ENCODE data around the gene ATG7.

ATG7 gene

GRCh38 chr3:11307830-11308432, 35.7 kb downstream of the ATG7 start:
- no peak overlapping the region for H3K4me3 ChIP-seq (ENCODE audit: low read length)
- H3K27ac ChIP-seq (ENCODE audit: low read depth, low read length): no peak overlapping the region
- no peaks in the 10 kb centered on the region for H3K27me3 ChIP-seq (ENCODE audit: control insufficient read depth, insufficient read depth, low read length)
- H3K4me1 ChIP-seq (ENCODE audit: control insufficient read depth, insufficient read depth, low read length): no peaks in the 10 kb centered on the region
- H3K9ac ChIP-seq (ENCODE audit: low read length): no peak overlapping the region
- H3K36me3 ChIP-seq (ENCODE audit: control insufficient read depth, insufficient read depth, low read length): peaks cover 36% of the 10 kb centered on the region

DNA sequence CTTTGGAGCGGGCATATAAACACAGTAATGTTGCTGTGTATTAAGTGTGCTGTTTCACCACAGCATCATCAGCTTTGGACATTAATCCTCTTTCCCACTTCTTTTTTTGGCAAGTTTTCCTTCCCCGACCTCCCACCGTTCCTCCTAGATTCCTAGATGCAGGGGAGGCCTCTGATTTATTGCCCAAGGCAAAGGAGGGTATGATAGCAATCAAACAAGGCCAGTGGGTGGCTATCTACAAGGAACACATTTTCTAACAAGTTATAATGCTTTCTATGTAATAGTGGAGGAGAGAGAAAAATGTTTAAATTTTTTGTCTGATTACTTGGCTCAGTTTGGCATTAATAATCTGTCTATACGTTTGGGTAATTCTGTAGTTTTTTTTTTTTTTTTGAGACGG, 38.1 kb downstream of the ATG7 start:
- Histone ChIP-seq H3K4me1 (ENCODE audit: control insufficient read depth, insufficient read depth, low read length) (no peaks in the 10 kb centered on the region), H3K4me3 (ENCODE audit: low read length) (no peak overlapping the region), H3K27me3 (ENCODE audit: control insufficient read depth, insufficient read depth, low read length) (no peaks in the 10 kb centered on the region), H3K36me3 (ENCODE audit: control insufficient read depth, insufficient read depth, low read length) (peaks cover 36% of the 10 kb centered on the region), H3K27ac (ENCODE audit: low read depth, low read length) (no peak overlapping the region), H3K9ac (ENCODE audit: low read length) (no peak overlapping the region)

GRCh38 chr3:11312166-11312565, 40.0 kb downstream of the ATG7 start:
- H3K9ac ChIP-seq (ENCODE audit: low read length): no peak overlapping the region
- H3K36me3 ChIP-seq (ENCODE audit: control insufficient read depth, insufficient read depth, low read length): peaks cover 24% of the 10 kb centered on the region
- H3K27me3 ChIP-seq (ENCODE audit: control insufficient read depth, insufficient read depth, low read length): no peaks in the 10 kb centered on the region
- H3K4me3 ChIP-seq (ENCODE audit: low read length): no peak overlapping the region
- no peaks in the 10 kb centered on the region for H3K4me1 ChIP-seq (ENCODE audit: control insufficient read depth, insufficient read depth, low read length)
- H3K27ac ChIP-seq (ENCODE audit: low read depth, low read length): no peak overlapping the region

GRCh38 chr3:11317300-11317699, 45.1 kb downstream of the ATG7 start:
- H3K27me3 ChIP-seq (ENCODE audit: control insufficient read depth, insufficient read depth, low read length): no peaks in the 10 kb centered on the region
- H3K36me3 ChIP-seq (ENCODE audit: control insufficient read depth, insufficient read depth, low read length): peaks cover 22% of the 10 kb centered on the region
- H3K9ac ChIP-seq (ENCODE audit: low read length): no peak overlapping the region
- no peak overlapping the region for H3K4me3 ChIP-seq (ENCODE audit: low read length)
- no peak overlapping the region for H3K27ac ChIP-seq (ENCODE audit: low read depth, low read length)
- no peaks in the 10 kb centered on the region for H3K4me1 ChIP-seq (ENCODE audit: control insufficient read depth, insufficient read depth, low read length)

DNA sequence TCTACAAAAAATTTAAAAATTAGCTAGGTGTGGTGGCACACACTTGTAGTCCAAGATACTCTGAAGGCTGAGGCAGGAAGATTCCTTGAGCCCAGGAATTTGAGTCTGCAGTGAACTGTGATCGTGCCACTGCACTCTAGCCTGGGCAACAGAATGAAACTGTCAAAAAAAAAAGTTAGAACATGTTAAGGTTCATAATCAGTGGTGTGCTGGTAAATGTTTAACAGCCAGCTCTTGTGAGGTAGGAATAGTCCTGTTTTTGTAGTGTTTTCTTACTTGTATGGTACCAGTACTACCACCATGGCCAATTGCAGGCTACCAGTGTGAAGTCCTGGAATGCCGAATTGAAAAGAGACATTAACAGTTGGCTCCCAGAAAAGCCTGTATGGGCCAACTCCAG, 50.7 kb downstream of the ATG7 start:
- no peak overlapping the region for H3K4me3 ChIP-seq (ENCODE audit: low read length)
- no peaks in the 10 kb centered on the region for H3K4me1 ChIP-seq (ENCODE audit: control insufficient read depth, insufficient read depth, low read length)
- H3K27ac ChIP-seq (ENCODE audit: low read depth, low read length): no peak overlapping the region
- H3K36me3 ChIP-seq (ENCODE audit: control insufficient read depth, insufficient read depth, low read length): peaks cover 22% of the 10 kb centered on the region
- H3K27me3 ChIP-seq (ENCODE audit: control insufficient read depth, insufficient read depth, low read length): no peaks in the 10 kb centered on the region
- no peak overlapping the region for H3K9ac ChIP-seq (ENCODE audit: low read length)

DNA sequence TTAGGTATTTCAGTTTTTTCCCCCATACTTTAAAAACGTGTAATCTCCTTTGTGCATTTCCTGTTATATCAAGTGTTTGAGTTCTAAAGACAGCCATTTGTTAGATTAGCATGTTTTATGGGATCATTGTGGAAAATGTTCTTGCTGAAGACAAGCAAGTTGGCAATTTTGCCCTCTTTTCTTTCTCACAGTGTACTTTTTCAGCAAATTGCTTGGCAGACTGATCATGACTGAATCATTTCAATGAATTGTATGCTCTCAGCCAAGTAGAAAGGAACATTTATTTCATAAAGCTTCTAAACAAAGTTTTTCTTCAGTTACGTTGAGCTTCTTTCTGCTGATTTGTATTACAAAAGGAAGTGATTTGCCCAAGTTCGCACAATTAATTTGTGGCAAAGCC, 51.6 kb downstream of the ATG7 start:
- Histone ChIP-seq H3K36me3 (ENCODE audit: control insufficient read depth, insufficient read depth, low read length) (peaks cover 19% of the 10 kb centered on the region), H3K9ac (ENCODE audit: low read length) (no peak overlapping the region), H3K27ac (ENCODE audit: low read depth, low read length) (no peak overlapping the region)

DNA sequence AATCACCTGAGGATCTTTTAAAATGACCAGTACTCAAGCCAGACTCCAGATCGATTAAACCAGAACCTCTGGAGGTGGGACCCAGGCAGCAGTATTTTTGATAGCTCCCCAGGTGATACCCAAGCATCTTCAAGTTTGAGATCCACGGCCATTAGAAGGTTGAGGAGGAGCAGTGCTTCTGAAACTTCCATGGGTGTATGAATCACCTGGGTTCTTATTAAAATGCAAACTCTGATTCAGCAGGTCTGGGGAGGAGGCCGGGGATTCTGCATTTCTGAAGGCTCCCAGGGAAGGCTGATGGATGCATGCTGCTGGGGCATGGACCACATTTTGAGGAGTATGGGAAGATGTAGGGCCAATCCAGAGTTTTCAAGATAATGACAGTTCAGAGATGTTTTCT, 55.4 kb downstream of the ATG7 start:
- no peaks in the 10 kb centered on the region for H3K27me3 ChIP-seq (ENCODE audit: control insufficient read depth, insufficient read depth, low read length)
- H3K4me3 ChIP-seq (ENCODE audit: low read length): no peak overlapping the region
- H3K4me1 ChIP-seq (ENCODE audit: control insufficient read depth, insufficient read depth, low read length): no peaks in the 10 kb centered on the region
- H3K27ac ChIP-seq (ENCODE audit: low read depth, low read length): no peak overlapping the region
- no peak overlapping the region for H3K9ac ChIP-seq (ENCODE audit: low read length)
- peaks cover 6% of the 10 kb centered on the region for H3K36me3 ChIP-seq (ENCODE audit: control insufficient read depth, insufficient read depth, low read length)

More for the DNA sequence above, 51.6 kb downstream of the ATG7 start:
- Histone ChIP-seq H3K4me1 (ENCODE audit: control insufficient read depth, insufficient read depth, low read length) (no peaks in the 10 kb centered on the region), H3K4me3 (ENCODE audit: low read length) (no peak overlapping the region), H3K27me3 (ENCODE audit: control insufficient read depth, insufficient read depth, low read length) (no peaks in the 10 kb centered on the region)

DNA sequence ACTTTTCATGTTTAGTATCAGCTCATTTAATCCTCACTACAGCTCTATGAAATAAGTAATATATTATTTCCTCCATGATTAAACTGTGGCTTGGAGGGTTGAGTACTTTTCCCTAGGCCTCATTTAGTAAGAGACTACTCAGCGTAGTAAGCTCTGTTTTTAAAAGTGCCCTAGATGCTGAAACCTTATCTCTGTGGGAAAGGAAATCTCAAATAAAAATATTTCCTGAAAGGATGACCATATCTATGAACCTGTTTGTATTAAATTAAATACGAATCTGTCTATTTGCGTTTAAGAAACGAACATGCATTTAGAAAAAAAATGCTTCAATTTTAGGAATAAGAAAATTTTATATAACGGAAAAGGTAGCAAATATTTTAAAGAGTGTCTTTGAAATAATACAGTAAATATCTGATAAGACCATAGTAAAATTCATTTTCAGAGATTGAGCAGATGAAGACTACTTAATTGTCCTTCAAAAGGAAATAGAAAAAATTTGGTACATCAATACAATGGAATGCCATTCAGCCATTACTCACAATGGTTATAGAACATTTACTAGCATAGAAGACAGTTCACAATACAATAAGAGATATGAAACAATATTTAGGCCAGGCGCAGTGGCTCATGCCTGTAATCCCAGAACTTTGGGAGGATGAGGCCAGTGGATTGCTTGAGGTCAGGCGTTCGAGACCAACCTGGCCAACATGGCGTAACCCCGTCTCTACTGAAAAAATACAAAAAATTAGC, 56.2 kb downstream of the ATG7 start:
- Histone ChIP-seq H3K4me1 (ENCODE audit: control insufficient read depth, insufficient read depth, low read length) (no peaks in the 10 kb centered on the region), H3K36me3 (ENCODE audit: control insufficient read depth, insufficient read depth, low read length) (peaks cover 6% of the 10 kb centered on the region), H3K27ac (ENCODE audit: low read depth, low read length) (no peak overlapping the region), H3K4me3 (ENCODE audit: low read length) (no peak overlapping the region), H3K9ac (ENCODE audit: low read length) (no peak overlapping the region), H3K27me3 (ENCODE audit: control insufficient read depth, insufficient read depth, low read length) (no peaks in the 10 kb centered on the region)

DNA sequence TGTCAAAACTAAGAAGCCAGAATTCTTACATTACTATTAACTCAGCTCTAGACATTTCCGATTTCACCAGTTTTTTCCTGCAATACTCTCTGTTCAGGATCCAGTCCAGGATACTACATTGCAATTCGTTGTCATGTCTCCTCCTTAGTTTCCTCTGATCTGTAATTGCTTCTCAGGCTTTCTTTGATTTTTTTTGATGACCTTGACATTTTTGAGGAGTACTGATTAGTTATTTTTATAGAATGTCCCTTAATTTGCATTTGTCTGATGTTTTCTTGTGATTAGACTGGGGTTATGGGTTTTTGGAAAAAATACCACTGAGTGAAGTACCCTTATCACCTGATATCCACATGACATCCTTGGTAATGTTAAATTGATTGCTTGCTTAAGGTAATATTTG, 57.6 kb downstream of the ATG7 start:
- Histone ChIP-seq H3K27ac (ENCODE audit: low read depth, low read length) (no peak overlapping the region), H3K4me3 (ENCODE audit: low read length) (no peak overlapping the region), H3K9ac (ENCODE audit: low read length) (no peak overlapping the region), H3K27me3 (ENCODE audit: control insufficient read depth, insufficient read depth, low read length) (no peaks in the 10 kb centered on the region), H3K36me3 (ENCODE audit: control insufficient read depth, insufficient read depth, low read length) (peaks cover 6% of the 10 kb centered on the region), H3K4me1 (ENCODE audit: control insufficient read depth, insufficient read depth, low read length) (no peaks in the 10 kb centered on the region)

DNA sequence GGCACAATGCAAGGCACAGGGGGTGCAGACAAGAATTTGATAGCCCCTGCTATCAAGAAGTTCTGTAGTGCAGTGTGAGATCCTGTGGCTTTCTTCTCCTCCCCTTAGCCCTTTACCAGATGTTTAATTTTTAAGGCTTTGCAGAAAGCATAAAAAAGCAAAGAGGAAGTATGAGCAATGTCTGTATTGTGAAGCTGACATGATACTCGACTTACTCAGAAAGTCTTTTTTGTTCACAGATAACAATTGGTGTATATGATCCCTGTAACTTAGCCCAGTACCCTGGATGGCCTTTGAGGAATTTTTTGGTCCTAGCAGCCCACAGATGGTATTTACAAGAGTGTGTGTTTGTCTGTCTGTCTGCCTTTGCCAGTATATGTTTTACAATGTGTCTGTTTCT, 58.9 kb downstream of the ATG7 start:
- H3K9ac ChIP-seq (ENCODE audit: low read length): no peak overlapping the region
- H3K27me3 ChIP-seq (ENCODE audit: control insufficient read depth, insufficient read depth, low read length): no peaks in the 10 kb centered on the region
- H3K4me3 ChIP-seq (ENCODE audit: low read length): no peak overlapping the region
- no peak overlapping the region for H3K27ac ChIP-seq (ENCODE audit: low read depth, low read length)
- peaks cover 3% of the 10 kb centered on the region for H3K36me3 ChIP-seq (ENCODE audit: control insufficient read depth, insufficient read depth, low read length)
- no peaks in the 10 kb centered on the region for H3K4me1 ChIP-seq (ENCODE audit: control insufficient read depth, insufficient read depth, low read length)

- Histone ChIP-seq H3K27me3 (ENCODE audit: control insufficient read depth, insufficient read depth, low read length) (no peaks in the 10 kb centered on the region), H3K27ac (ENCODE audit: low read depth, low read length) (no peak overlapping the region), H3K9ac (ENCODE audit: low read length) (no peak overlapping the region), H3K36me3 (ENCODE audit: control insufficient read depth, insufficient read depth, low read length) (no peaks in the 10 kb centered on the region), H3K4me1 (ENCODE audit: control insufficient read depth, insufficient read depth, low read length) (no peaks in the 10 kb centered on the region), H3K4me3 (ENCODE audit: low read length) (no peak overlapping the region)
These were observed 62.9 kb downstream of the ATG7 start for GRCh38 chr3:11335056-11335608.

GRCh38 chr3:11339541-11339940, 67.3 kb downstream of the ATG7 start:
- H3K4me1 ChIP-seq (ENCODE audit: control insufficient read depth, insufficient read depth, low read length): no peaks in the 10 kb centered on the region
- no peaks in the 10 kb centered on the region for H3K36me3 ChIP-seq (ENCODE audit: control insufficient read depth, insufficient read depth, low read length)
- H3K27ac ChIP-seq (ENCODE audit: low read depth, low read length): no peak overlapping the region
- no peak overlapping the region for H3K9ac ChIP-seq (ENCODE audit: low read length)
- no peak overlapping the region for H3K4me3 ChIP-seq (ENCODE audit: low read length)
- no peaks in the 10 kb centered on the region for H3K27me3 ChIP-seq (ENCODE audit: control insufficient read depth, insufficient read depth, low read length)

DNA sequence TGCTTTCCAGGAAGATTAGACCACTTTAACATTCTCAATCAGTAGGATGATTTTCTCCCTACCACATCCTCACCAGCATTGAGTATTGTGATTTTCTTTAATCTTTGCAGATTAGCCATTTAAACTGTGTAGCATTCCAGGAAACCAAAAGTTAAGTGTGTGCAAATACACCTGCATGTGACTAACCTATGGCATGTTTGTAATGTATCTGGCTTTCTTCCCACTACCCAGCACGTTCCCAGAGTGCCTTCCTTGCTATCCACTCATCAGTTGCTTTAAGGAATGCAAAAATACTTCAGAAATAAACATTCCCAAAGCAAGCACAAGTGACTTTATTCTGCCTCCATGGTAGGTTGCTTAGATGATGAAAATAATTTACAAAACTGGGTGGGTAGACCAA, 74.2 kb downstream of the ATG7 start:
- no peaks in the 10 kb centered on the region for H3K27me3 ChIP-seq (ENCODE audit: control insufficient read depth, insufficient read depth, low read length)
- no peaks in the 10 kb centered on the region for H3K4me1 ChIP-seq (ENCODE audit: control insufficient read depth, insufficient read depth, low read length)
- no peak overlapping the region for H3K27ac ChIP-seq (ENCODE audit: low read depth, low read length)
- H3K4me3 ChIP-seq (ENCODE audit: low read length): no peak overlapping the region
- no peak overlapping the region for H3K9ac ChIP-seq (ENCODE audit: low read length)
- peaks cover 9% of the 10 kb centered on the region for H3K36me3 ChIP-seq (ENCODE audit: control insufficient read depth, insufficient read depth, low read length)

All from rectal smooth muscle tissue (tissue), 1 donor.